ENCODE results near the gene TMEM205. TPM values are rescaled to one million over a fixed set of nuclear protein-coding genes. Genes with fewer than 3 reads are reported as not detected.
"Not testable (repeated sequence)": the region's sequence is repeated elsewhere in the genome, so short reads cannot be mapped to it uniquely, and the experiment has no call there.

Gene TMEM205
- total RNA-seq, 2 experiments from 2014 or later, result 31.1 to 33.2 TPM

GRCh38 chr19:11379269-11379845 is 33.3 kb upstream of the TMEM205 start:
- H3K36me3 Mint-ChIP-seq, result peaks cover 21% of the 10 kb centered on the region
- CTCF ChIA-PET, result interaction anchor here (2.7 kb wide), 1 partner anchor 43 kb away, joined by 20 read pairs; no protein-coding TSS in a partner anchor
- H3K27ac Mint-ChIP-seq; H3K9me3 Mint-ChIP-seq; intact Hi-C loops (cut with micrococcal nuclease); H3K4me3 Mint-ChIP-seq; POLR2A ChIA-PET; DNase-seq; H3K27me3 Mint-ChIP-seq: not testable (repeated sequence)
- peaks cover 43% of the 10 kb centered on the region for H3K4me1 Mint-ChIP-seq (ENCODE audit: low read depth)

GRCh38 chr19:11378319-11379189 is 32.5 kb upstream of the TMEM205 start:
- intact Hi-C loops (cut with micrococcal nuclease), result no loop called here

GRCh38 chr19:11377756-11378155 is 31.7 kb upstream of the TMEM205 start:
- CTCF ChIA-PET, result interaction anchor here (1.6 to 4.9 kb wide), 2 partner anchors 29 to 105 kb away, joined by 4 to 36 read pairs; no protein-coding TSS in a partner anchor
- Mint-ChIP-seq H3K4me3 (no peak overlapping the region), H3K36me3 (peaks cover 21% of the 10 kb centered on the region), H3K4me1 (ENCODE audit: low read depth) (peaks cover 44% of the 10 kb centered on the region), H3K9me3 (no peaks in the 10 kb centered on the region), H3K27ac (no peak overlapping the region), H3K27me3 (peaks cover 7% of the 10 kb centered on the region)
- intact Hi-C loops (cut with micrococcal nuclease), result no loop called here
- POLR2A ChIA-PET, result interaction anchor here (0.9 to 1.1 kb wide), 2 partner anchors 127 to 283 kb away, joined by 3 read pairs; no protein-coding TSS in a partner anchor
- DNase-seq, result no peak

More at GRCh38 chr19:11378319-11379189, 32.5 kb upstream of the TMEM205 start:
- DNase-seq, result peak; percentile 38
- Mint-ChIP-seq H3K4me1 (ENCODE audit: low read depth) (peaks cover 43% of the 10 kb centered on the region), H3K4me3 (no peak overlapping the region), H3K36me3 (peaks cover 21% of the 10 kb centered on the region), H3K27me3 (peaks cover 10% of the 10 kb centered on the region), H3K27ac (peak overlapping the region; percentile 65), H3K9me3 (no peaks in the 10 kb centered on the region)
- CTCF ChIA-PET, result interaction anchor here (1.6 to 4.9 kb wide), 2 partner anchors 28 to 104 kb away, joined by 4 to 36 read pairs; no protein-coding TSS in a partner anchor
- POLR2A ChIA-PET, result interaction anchor here (0.9 kb wide), 1 partner anchor 284 kb away, joined by 3 read pairs; no protein-coding TSS in a partner anchor

GRCh38 chr19:11377237-11377636 is 31.2 kb upstream of the TMEM205 start:
- POLR2A ChIA-PET, result interaction anchor here (0.6 to 1.2 kb wide), 4 partner anchors 104 to 283 kb away, joined by 3 to 6 read pairs (median 3); no protein-coding TSS in a partner anchor
- H3K4me3 Mint-ChIP-seq, result peak overlapping the region; percentile 45

GRCh38 chr19:11375143-11375948 is 29.3 kb upstream of the TMEM205 start:
- Mint-ChIP-seq H3K4me1 (ENCODE audit: low read depth) (peaks cover 35% of the 10 kb centered on the region), H3K27ac (no peak overlapping the region), H3K9me3 (no peaks in the 10 kb centered on the region), H3K4me3 (no peak overlapping the region), H3K36me3 (peaks cover 29% of the 10 kb centered on the region), H3K27me3 (no peaks in the 10 kb centered on the region)
- POLR2A ChIA-PET, result interaction anchor here (0.6 to 2.5 kb wide), 10 partner anchors 8 to 154 kb away, joined by 3 to 10 read pairs (median 4); partner anchors contain the start of genes CCDC159, ECSIT, EPOR and RAB3D
- CTCF ChIA-PET, result interaction anchor here (0.6 to 4.9 kb wide), 9 partner anchors 8 to 1588 kb away, joined by 3 to 36 read pairs (median 7); partner anchors contain the start of genes CCDC159, EPOR, ODAD3 and PRKCSH
- peak; percentile 88 for DNase-seq
- intact Hi-C loops (cut with micrococcal nuclease), result loop anchor here (1.0 kb wide), 2 partner anchors 60 to 130 kb away; partner anchors contain the start of genes ODAD3, PRKCSH and ZNF653

More at GRCh38 chr19:11377237-11377636, 31.2 kb upstream of the TMEM205 start:
- peak; percentile 41 for DNase-seq
- Mint-ChIP-seq H3K9me3 (no peaks in the 10 kb centered on the region), H3K4me1 (ENCODE audit: low read depth) (peaks cover 42% of the 10 kb centered on the region), H3K36me3 (peaks cover 21% of the 10 kb centered on the region), H3K27me3 (peaks cover 5% of the 10 kb centered on the region), H3K27ac (peak overlapping the region; percentile 93)
- intact Hi-C loops (cut with micrococcal nuclease), result no loop called here
- CTCF ChIA-PET, result interaction anchor here (0.6 to 4.9 kb wide), 6 partner anchors 9 to 105 kb away, joined by 3 to 36 read pairs (median 4); no protein-coding TSS in a partner anchor

GRCh38 chr19:11374433-11375142 is 28.5 kb upstream of the TMEM205 start, which contains the start of gene SWSAP1:
Gene SWSAP1 (plus strand): TSS chr19:11374666. CDS start chr19:11374681, 15 bp downstream.
- no peaks in the 10 kb centered on the region for H3K27me3 Mint-ChIP-seq

GRCh38 chr19:11373885-11374432 is 27.9 kb upstream of the TMEM205 start:
- no peaks in the 10 kb centered on the region for H3K9me3 Mint-ChIP-seq
- ChIA-PET CTCF (interaction anchor here (1.0 to 4.9 kb wide), 4 partner anchors 10 to 590 kb away, joined by 4 to 36 read pairs (median 12); partner anchors contain the start of genes CCDC159, EPOR and TMEM205), POLR2A (interaction anchor here (1.1 to 2.5 kb wide), 5 partner anchors 10 to 132 kb away, joined by 3 to 10 read pairs (median 7); partner anchors contain the start of genes CCDC159, EPOR, RAB3D and TMEM205)
- H3K4me3 Mint-ChIP-seq, result no peak overlapping the region
- no peaks in the 10 kb centered on the region for H3K27me3 Mint-ChIP-seq
- no peak for DNase-seq
- intact Hi-C loops (cut with micrococcal nuclease), result loop anchor here (1.0 kb wide), 3 partner anchors 8 to 223 kb away; partner anchors contain the start of genes CCDC159, TMEM205 and ZNF627
- no peak overlapping the region for H3K27ac Mint-ChIP-seq
- H3K36me3 Mint-ChIP-seq, result peaks cover 27% of the 10 kb centered on the region
- peaks cover 28% of the 10 kb centered on the region for H3K4me1 Mint-ChIP-seq (ENCODE audit: low read depth)

More at GRCh38 chr19:11374433-11375142, 28.5 kb upstream of the TMEM205 start, which contains the start of gene SWSAP1:
- ChIA-PET CTCF (interaction anchor here (0.6 to 4.9 kb wide), 8 partner anchors 9 to 1589 kb away, joined by 3 to 36 read pairs (median 7); partner anchors contain the start of genes CCDC159, EPOR, ODAD3 and PRKCSH), POLR2A (interaction anchor here (0.6 to 2.5 kb wide), 9 partner anchors 9 to 154 kb away, joined by 3 to 10 read pairs (median 4); partner anchors contain the start of genes CCDC159, ECSIT, EPOR and RAB3D)
- intact Hi-C loops (cut with micrococcal nuclease), result loop anchor here (1.0 kb wide), 5 partner anchors 8 to 223 kb away; partner anchors contain the start of genes CCDC159, ODAD3, PRKCSH and TMEM205
- peak; percentile 99 for DNase-seq
- Mint-ChIP-seq H3K9me3 (no peaks in the 10 kb centered on the region), H3K36me3 (peaks cover 27% of the 10 kb centered on the region), H3K4me1 (ENCODE audit: low read depth) (peaks cover 28% of the 10 kb centered on the region), H3K4me3 (no peak within 1 kb of the TSS), H3K27ac (no peak within 1 kb of the TSS)

GRCh38 chr19:11373166-11373884 is 27.3 kb upstream of the TMEM205 start:
- Mint-ChIP-seq H3K27ac (no peak overlapping the region), H3K36me3 (peaks cover 27% of the 10 kb centered on the region), H3K4me1 (ENCODE audit: low read depth) (peaks cover 23% of the 10 kb centered on the region), H3K9me3 (no peaks in the 10 kb centered on the region), H3K4me3 (peak overlapping the region; percentile 4), H3K27me3 (no peaks in the 10 kb centered on the region)
- POLR2A ChIA-PET, result no interaction called here
- CTCF ChIA-PET, result interaction anchor here (2.3 to 4.9 kb wide), 2 partner anchors 10 to 109 kb away, joined by 17 to 36 read pairs; partner anchors contain the start of gene EPOR
- DNase-seq, result no peak
- intact Hi-C loops (cut with micrococcal nuclease), result no loop called here

- intact Hi-C loops (cut with micrococcal nuclease), result no loop called here
- POLR2A ChIA-PET, result no interaction called here
- no peaks in the 10 kb centered on the region for H3K9me3 Mint-ChIP-seq
- H3K27ac Mint-ChIP-seq, result peak overlapping the region; percentile 6
- no peaks in the 10 kb centered on the region for H3K27me3 Mint-ChIP-seq
- H3K4me1 Mint-ChIP-seq (ENCODE audit: low read depth), result peaks cover 6% of the 10 kb centered on the region
- CTCF ChIA-PET, result no interaction called here
- no peak for DNase-seq
- H3K36me3 Mint-ChIP-seq, result peaks cover 14% of the 10 kb centered on the region
- no peak overlapping the region for H3K4me3 Mint-ChIP-seq
Observed at GRCh38 chr19:11370744-11371143, 24.7 kb upstream of the TMEM205 start.
